WTC11 (cell line): Measurements from ENCODE around the gene PLCG1.

Source experiments
- CTCF ChIP-seq: fragments of 200-600 bp; IDR thresholded peaks from 2 replicates; pipeline ENCODE4 v1.8.0; 2022; ENCODE audit warnings: antibody characterized with exemption
- JAZF1 ChIP-seq: fragments of 250-450 bp; sonication (Bioruptor Pico); IDR thresholded peaks from 2 replicates; pipeline ENCODE4 v1.9.0; 2021; ENCODE audit warnings: moderate library complexity, mild to moderate bottlenecking, inconsistent platforms
- NR2C2 ChIP-seq: sonication (generic); formaldehyde crosslinking; IDR thresholded peaks from 2 replicates; pipeline ENCODE4 v1.8.0; 2022; ENCODE audit warnings: mild to moderate bottlenecking, missing genetic modification reagents
- RORB ChIP-seq: fragments of 250-450 bp; sonication (Bioruptor Pico); IDR thresholded peaks from 2 replicates; pipeline ENCODE4 v1.9.0; 2021; ENCODE audit warnings: mild to moderate bottlenecking
- SP1 ChIP-seq: sonication (generic); formaldehyde crosslinking; conservative IDR thresholded peaks from 2 replicates; pipeline ENCODE4 v1.8.1; 2022; ENCODE audit warnings: missing genetic modification reagents
- ZBTB21 ChIP-seq: sonication (generic); formaldehyde crosslinking; IDR thresholded peaks from 2 replicates; pipeline ENCODE4 v1.8.1; 2023; ENCODE audit warnings: mild to moderate bottlenecking, missing genetic modification reagents, borderline replicate concordance

GRCh38 chr20:41091927-41092326 is 45.4 kb upstream of the PLCG1 start:
- TF ChIP-seq JAZF1 (CRISPR knock-in tag), result no peak
- no peak for TF ChIP-seq NR2C2 (CRISPR knock-in tag)
- no peak for TF ChIP-seq ZBTB21 (CRISPR knock-in tag)
- no peak for TF ChIP-seq CTCF
- no peak for TF ChIP-seq RORB
- TF ChIP-seq SP1 (CRISPR knock-in tag), result no peak
